Measurements from ENCODE around the gene MTMR2.

MTMR2 gene

GRCh38 chr11:95849087-95849825, 74.7 kb downstream of the MTMR2 start:
- H3K4me3 ChIP-seq (ENCODE audit: low read depth, low read length): no peak overlapping the region
- peak; percentile 77 for TF ChIP-seq CTCF (IDR thresholded peaks at IDR 0.05; ENCODE audit: control insufficient read depth, extremely low read depth, insufficient read depth)
- DNase-seq (ENCODE audit: low read depth): peak; percentile 52

GRCh38 chr11:95845167-95845566, 78.7 kb downstream of the MTMR2 start:
- DNase-seq (ENCODE audit: low read depth): no peak
- no peak for TF ChIP-seq CTCF (IDR thresholded peaks at IDR 0.05; ENCODE audit: control insufficient read depth, extremely low read depth, insufficient read depth)
- no peak overlapping the region for H3K4me3 ChIP-seq (ENCODE audit: low read depth, low read length)

- H3K4me3 ChIP-seq (ENCODE audit: low read depth, low read length): no peak overlapping the region
- peak; percentile 89 for TF ChIP-seq CTCF (IDR thresholded peaks at IDR 0.05; ENCODE audit: control insufficient read depth, extremely low read depth, insufficient read depth)
- DNase-seq (ENCODE audit: low read depth): peak; percentile 23
Observed at GRCh38 chr11:95835768-95836488, 88.0 kb downstream of the MTMR2 start.

GRCh38 chr11:95835351-95835750, 88.6 kb downstream of the MTMR2 start:
- TF ChIP-seq CTCF (IDR thresholded peaks at IDR 0.05; ENCODE audit: control insufficient read depth, extremely low read depth, insufficient read depth): no peak
- no peak overlapping the region for H3K4me3 ChIP-seq (ENCODE audit: low read depth, low read length)
- no peak for DNase-seq (ENCODE audit: low read depth)

- DNase-seq (ENCODE audit: low read depth): no peak
- no peak for TF ChIP-seq CTCF (IDR thresholded peaks at IDR 0.05; ENCODE audit: control insufficient read depth, extremely low read depth, insufficient read depth)
- H3K4me3 ChIP-seq (ENCODE audit: low read depth, low read length): no peak overlapping the region
Observed at GRCh38 chr11:95833378-95833777, 90.5 kb downstream of the MTMR2 start.

- no peak for TF ChIP-seq CTCF (IDR thresholded peaks at IDR 0.05; ENCODE audit: control insufficient read depth, extremely low read depth, insufficient read depth)
- no peak for DNase-seq (ENCODE audit: low read depth)
- no peak overlapping the region for H3K4me3 ChIP-seq (ENCODE audit: low read depth, low read length)
Observed at GRCh38 chr11:95832763-95833162, 91.1 kb downstream of the MTMR2 start.
